DOHH2 (cell line): Measurements from ENCODE around the gene OVOL1.

Experiments
- CTCF ChIP-seq: fragments of 200-600 bp; sonication (generic); IDR thresholded peaks from one replicate; pipeline ENCODE4 v1.5.1; 2014; ENCODE audit warnings: antibody characterized with exemption, mild to moderate bottlenecking, low read depth, low read length; ENCODE audit not compliant: poor library complexity, severe bottlenecking
- EZH2phosphoT487 ChIP-seq: fragments of 200-600 bp; sonication (generic); IDR thresholded peaks from 2 replicates; pipeline ENCODE4 v1.6.1; 2017; ENCODE audit warnings: borderline replicate concordance, mild to moderate bottlenecking, antibody characterized with exemption, low read length, moderate library complexity, mixed read lengths

GRCh38 chr11:65770951-65771567 lies 15.8 kb upstream of the OVOL1 start:
- TF ChIP-seq CTCF (no peak), EZH2phosphoT487 (no peak)
